GM18858 (cell line): ENCODE measurements around the gene EVI2A.

Experiments used
- ATAC-seq: cut with Tn5 transposase; IDR thresholded peaks from one replicate; pipeline ENCODE4 v1.9.1; 2021; ENCODE audit not compliant: unreplicated experiment

EVI2A gene

DNA sequence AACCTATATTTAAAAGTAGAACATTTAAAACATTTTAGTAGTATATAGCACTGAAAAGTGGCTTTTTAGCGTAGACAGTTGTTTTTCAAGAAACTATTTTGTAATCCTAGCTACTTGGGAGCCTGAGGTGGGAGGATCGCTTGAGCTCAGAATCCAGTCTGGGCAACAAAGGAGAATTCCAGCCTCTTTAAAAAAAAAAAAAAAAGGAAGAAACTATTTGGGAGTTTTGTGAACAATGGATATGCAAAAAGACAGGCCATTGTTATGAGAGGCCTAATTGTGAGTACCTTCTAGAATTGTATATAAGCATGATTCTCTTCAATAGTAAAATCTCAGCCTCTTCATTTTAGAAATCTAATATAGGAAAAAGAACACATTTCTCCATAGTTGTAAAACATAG, 42.0 kb downstream of the EVI2A start:
- no peak for ATAC-seq

DNA sequence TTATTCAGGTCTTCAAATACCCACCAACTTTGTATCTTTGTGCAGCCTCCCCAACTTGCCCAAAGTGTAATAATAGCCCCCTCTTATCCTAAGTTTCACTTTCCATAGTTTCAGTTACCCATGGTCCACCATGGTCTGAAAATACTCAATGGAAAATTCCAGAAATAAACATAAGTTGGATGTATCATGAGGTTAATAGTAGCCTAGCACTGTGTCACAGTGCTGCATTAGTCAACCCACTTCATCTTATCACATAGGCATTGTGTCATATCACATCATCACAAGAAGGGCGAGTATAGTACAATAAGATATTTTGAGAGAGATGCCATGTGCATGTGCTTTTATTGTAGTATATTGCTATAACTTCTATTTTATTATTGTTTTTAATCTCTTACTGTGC, 46.3 kb downstream of the EVI2A start:
- ATAC-seq = no peak

DNA sequence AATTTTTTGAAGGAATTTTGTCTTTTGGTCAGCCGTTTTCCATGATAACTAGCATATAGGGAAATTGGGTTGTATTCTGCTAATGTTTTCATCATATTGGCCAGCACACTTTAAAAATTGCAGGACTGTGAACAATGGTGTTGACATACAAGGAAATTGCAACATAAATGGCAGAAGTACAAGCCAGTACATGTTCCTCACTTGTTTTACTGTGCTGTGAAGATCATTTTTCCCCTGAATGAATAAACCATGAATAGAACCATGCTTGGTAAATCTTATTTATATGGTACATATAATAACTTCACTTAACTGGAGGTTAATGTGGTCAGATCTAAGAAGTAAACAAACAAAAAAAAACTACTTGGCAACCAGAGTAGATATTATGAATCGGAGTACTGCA, 47.2 kb downstream of the EVI2A start:
- no peak for ATAC-seq

DNA sequence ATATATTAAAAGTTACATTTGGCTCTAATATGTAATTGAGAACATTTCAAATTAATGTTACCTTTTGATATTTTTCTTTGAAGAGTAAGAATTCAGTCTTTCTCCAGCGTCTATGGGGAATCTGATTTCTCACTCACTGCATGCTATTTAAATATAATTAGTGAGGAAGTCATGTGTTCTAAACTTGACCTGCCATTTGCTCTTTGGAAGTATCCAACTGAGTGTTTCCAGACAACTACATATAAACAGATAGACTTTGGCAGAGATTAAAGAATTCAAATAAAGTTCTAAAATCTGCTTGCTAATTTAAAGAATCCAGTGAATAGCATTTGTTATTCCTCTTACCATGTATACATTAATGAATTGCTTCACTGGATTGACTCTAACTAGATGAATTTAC, 47.9 kb downstream of the EVI2A start:
- no peak for ATAC-seq

DNA sequence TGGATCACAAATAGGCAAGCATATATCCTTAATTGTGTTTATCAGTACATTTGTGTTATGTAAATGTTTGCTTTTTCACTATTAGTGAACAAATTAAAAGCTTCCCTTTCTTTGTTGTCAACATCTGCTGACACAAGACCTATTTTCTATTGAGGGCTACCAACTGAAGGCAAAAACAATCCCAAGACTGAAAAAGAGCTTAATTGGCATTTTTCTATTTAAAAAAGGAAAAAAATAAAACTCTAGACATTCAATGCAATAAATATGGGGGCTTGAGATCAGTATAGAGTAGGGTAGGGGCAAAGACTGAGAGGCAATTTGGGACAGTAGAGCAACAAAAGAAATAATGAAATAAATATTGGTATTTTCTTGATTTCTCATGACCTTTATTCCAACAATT, 48.6 kb downstream of the EVI2A start:
- no peak for ATAC-seq

DNA sequence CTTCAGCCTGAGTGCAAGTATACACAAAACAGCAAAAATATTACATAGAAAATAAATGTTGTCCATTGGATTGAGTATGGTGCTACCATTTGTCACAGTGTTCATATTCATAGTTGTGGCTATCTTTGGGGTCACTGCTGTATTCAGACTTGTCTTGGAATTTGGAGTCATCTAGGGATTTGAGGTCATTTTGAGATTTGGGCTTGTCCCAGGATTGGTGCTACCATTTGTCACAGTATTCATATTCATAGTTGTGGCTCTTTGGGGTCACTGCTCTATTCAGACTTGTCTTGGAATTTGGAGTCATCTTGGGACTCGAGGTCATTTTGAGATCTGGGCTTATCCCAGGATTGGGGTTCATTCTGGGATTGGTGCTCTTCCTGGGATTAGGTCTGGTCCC, 49.2 kb downstream of the EVI2A start:
- no peak for ATAC-seq

DNA sequence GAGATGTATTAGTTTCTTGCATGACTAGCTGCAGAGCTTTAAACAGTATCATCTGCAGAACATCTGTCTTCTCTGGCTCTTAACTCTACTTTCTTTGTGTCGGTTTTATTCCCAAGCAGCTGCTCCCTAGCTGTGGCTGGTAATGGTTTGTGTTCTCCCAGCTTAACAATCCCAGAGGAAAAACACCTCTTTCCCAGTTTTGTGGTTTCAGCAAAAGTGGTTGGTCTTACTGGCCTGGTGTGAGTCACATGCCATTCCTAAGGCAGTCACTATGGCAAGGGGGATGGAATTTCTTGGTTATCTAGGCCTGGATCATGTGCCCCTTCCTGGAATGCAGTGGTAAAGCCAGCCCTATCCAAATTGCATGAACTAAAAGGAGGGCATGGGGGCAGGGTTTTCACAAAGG, 51.8 kb downstream of the EVI2A start:
- no peak for ATAC-seq

DNA sequence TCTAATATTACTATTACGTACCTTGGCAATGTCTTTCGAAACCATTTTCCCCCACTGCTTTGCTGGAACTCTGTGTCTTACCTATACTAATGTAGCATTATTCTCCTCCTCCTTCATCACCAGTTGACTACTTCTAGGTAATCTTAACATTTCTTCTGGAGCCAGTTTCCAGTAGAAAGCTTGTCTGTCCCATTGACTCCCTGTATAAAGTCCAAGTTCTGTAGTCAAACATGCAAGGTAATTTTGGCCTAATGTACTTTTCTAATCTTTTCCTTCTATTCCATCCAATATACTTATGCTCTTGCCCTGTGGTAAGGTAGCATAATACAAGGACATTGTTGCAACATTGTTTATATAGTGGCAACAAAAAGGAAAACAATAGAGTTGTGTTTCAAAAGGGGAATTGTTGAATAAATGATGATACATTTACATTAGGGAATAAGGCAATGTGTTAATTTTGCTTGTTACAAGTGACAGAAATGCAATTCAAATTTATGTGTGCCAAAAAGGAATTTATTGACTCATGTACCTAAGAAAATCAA, 52.3 kb downstream of the EVI2A start:
- no peak for ATAC-seq
